K562 (cell line): ENCODE results near the gene AUNIP. TPM values are rescaled to one million over a fixed set of nuclear protein-coding genes. Genes with fewer than 3 reads are reported as not detected.

Experiments used
- ADNP ChIP-seq: fragments of 200-800 bp; sonication (Bioruptor generic); IDR thresholded peaks from 2 replicates; pipeline ENCODE4 v1.6.1; 2016; ENCODE audit warnings: missing genetic modification characterization, missing compliant biosample characterization
- BCOR ChIP-seq: fragments of 450-650 bp; IDR thresholded peaks from 2 replicates; pipeline ENCODE4 v1.6.1; 2016
- CHD4 ChIP-seq: fragments of 200-600 bp; sonication (generic); IDR thresholded peaks from 3 replicates; pipeline ENCODE4 v1.6.1; 2012; ENCODE audit warnings: low read depth, mild to moderate bottlenecking, mixed read lengths, low read length, inconsistent platforms; ENCODE audit not compliant: insufficient read depth, insufficient replicate concordance, poor library complexity, severe bottlenecking
- ELF4 ChIP-seq: fragments of 450-650 bp; formaldehyde crosslinking; IDR thresholded peaks from 2 replicates; pipeline ENCODE4 v1.4.0; 2022; ENCODE audit warnings: missing genetic modification characterization
- HDAC2 ChIP-seq: fragments of 450-650 bp; IDR thresholded peaks from 2 replicates; pipeline ENCODE4 v1.6.1; 2016; ENCODE audit warnings: mild to moderate bottlenecking
- HMGXB4 ChIP-seq: sonication (generic); formaldehyde crosslinking; IDR thresholded peaks from 2 replicates; pipeline ENCODE4 v1.8.1; 2023; ENCODE audit warnings: mild to moderate bottlenecking, missing genetic modification reagents
- IFI16 ChIP-seq: fragments of 250-450 bp; sonication (Bioruptor Pico); IDR thresholded peaks from 2 replicates; pipeline ENCODE4 v2.1.2; 2022; ENCODE audit warnings: mild to moderate bottlenecking, inconsistent platforms
- KLF6 ChIP-seq: fragments of 250-450 bp; sonication (Bioruptor Pico); IDR thresholded peaks from 2 replicates; pipeline ENCODE4 v1.4.0; 2020; ENCODE audit warnings: mild to moderate bottlenecking, moderate library complexity, borderline replicate concordance
- PML ChIP-seq: IDR thresholded peaks from 2 replicates; pipeline ENCODE4 v1.6.1; 2012; ENCODE audit warnings: low read length, inconsistent platforms
- RBM25 ChIP-seq: fragments of 200-400 bp; formaldehyde crosslinking; IDR thresholded peaks from 2 replicates; pipeline ENCODE4 v1.6.1; 2018; ENCODE audit warnings: low read length, low read depth, moderate library complexity; ENCODE audit not compliant: severe bottlenecking
- RCOR1 ChIP-seq, 2 experiments: IDR thresholded peaks; 2 replicates each; pipeline ENCODE4 v1.6.1; 2012; ENCODE audit warnings: low read depth in 2 of 2, low read length in 2 of 2, borderline replicate concordance in 1 of 2, improper control_type of control experiment in 1 of 2
- SAFB ChIP-seq: fragments of 200-400 bp; formaldehyde crosslinking; IDR thresholded peaks from 2 replicates; pipeline ENCODE4 v1.6.1; 2017; ENCODE audit warnings: low read depth, low read length, borderline replicate concordance
- ZC3H8 ChIP-seq: fragments of 450-650 bp; IDR thresholded peaks from 2 replicates; pipeline ENCODE4 v1.6.1; 2017
- ZNF133 ChIP-seq: fragments of 250-450 bp; sonication (Bioruptor Pico); IDR thresholded peaks from 2 replicates; pipeline ENCODE4 v1.4.0; 2020; ENCODE audit warnings: mild to moderate bottlenecking
- ZNF23 ChIP-seq: fragments of 250-450 bp; sonication (Bioruptor Pico); IDR thresholded peaks from 2 replicates; pipeline ENCODE4 v1.4.0; 2020; ENCODE audit warnings: mild to moderate bottlenecking
- ZNF778 ChIP-seq: fragments of 450-650 bp; formaldehyde crosslinking; IDR thresholded peaks from 2 replicates; pipeline ENCODE4 v1.4.0; 2020; ENCODE audit warnings: mild to moderate bottlenecking, moderate library complexity
- ZNF79 ChIP-seq: fragments of 250-450 bp; sonication (Bioruptor Pico); IDR thresholded peaks from 2 replicates; pipeline ENCODE4 v1.4.0; 2020; ENCODE audit warnings: low read depth, mild to moderate bottlenecking, moderate library complexity
- polyA plus RNA-seq, 8 experiments: library from polyadenylated mRNA; depleted of rRNA in 4 of 8; stranded (reverse) in 5 of 8; unstranded in 3 of 8; fragments of >200 nt; fragmentation: Nextera tagmentation in 2 of 8; fragmentation: Illumina TruSeq in 1 of 8; extraction: Ambion mirVana in 2 of 8; extraction: Trizol in 1 of 8; gene quantifications; 2 replicates each; pipeline versions ENCODE4 v1.2.1 to v1.2.3, GENCODE V29; 2011 to 2014; ENCODE audit warnings: inconsistent platforms in 1 of 8, missing spikeins in 1 of 8
- total RNA-seq, 7 experiments: library from RNA; depleted of rRNA in 6 of 7; stranded (reverse); fragments of >200 nt in 6 of 7; fragmentation: Illumina TruSeq in 2 of 7; extraction: Trizol in 2 of 7; gene quantifications; 2 replicates each; pipeline versions ENCODE4 v1.2.1 to v1.2.3, GENCODE V29; 2011 to 2021; ENCODE audit warnings: low replicate concordance in 1 of 7
- TF ChIP-seq, protein P1 (sequence below): fragments of 200-400 bp; formaldehyde crosslinking; IDR thresholded peaks from 2 replicates; pipeline ENCODE4 v1.6.1; 2017; ENCODE audit warnings: mild to moderate bottlenecking, low read depth, low read length, moderate library complexity
- TF ChIP-seq, protein P2 (sequence below): fragments of 250-450 bp; sonication (Bioruptor Pico); IDR thresholded peaks from 2 replicates; pipeline ENCODE4 v1.8.0; 2022; ENCODE audit warnings: moderate library complexity, mild to moderate bottlenecking, inconsistent platforms
- TF ChIP-seq, protein P3 (sequence below): fragments of 450-650 bp; IDR thresholded peaks from 2 replicates; pipeline ENCODE4 v1.7.1; 2018; ENCODE audit warnings: mild to moderate bottlenecking, low read depth; ENCODE audit not compliant: partially characterized antibody
- TF ChIP-seq, protein P4 (sequence below): fragments of 450-650 bp; IDR thresholded peaks from 2 replicates; pipeline ENCODE4 v1.6.1; 2017; ENCODE audit warnings: mild to moderate bottlenecking, moderate library complexity

AUNIP gene
- total and polyA plus RNA-seq, 9 of the 15 experiments (the other 6 are each of a cell fraction or from before 2014, with no cell fraction given): 12.1 to 53.8 (median 47.1) TPM

GRCh38 chr1:25874209-25874608, 15.0 kb upstream of the AUNIP start (continued):
- no peak for TF ChIP-seq HMGXB4
- no peak for TF ChIP-seq CHD4
- TF ChIP-seq KLF6: no peak
- TF ChIP-seq, protein P1, sequence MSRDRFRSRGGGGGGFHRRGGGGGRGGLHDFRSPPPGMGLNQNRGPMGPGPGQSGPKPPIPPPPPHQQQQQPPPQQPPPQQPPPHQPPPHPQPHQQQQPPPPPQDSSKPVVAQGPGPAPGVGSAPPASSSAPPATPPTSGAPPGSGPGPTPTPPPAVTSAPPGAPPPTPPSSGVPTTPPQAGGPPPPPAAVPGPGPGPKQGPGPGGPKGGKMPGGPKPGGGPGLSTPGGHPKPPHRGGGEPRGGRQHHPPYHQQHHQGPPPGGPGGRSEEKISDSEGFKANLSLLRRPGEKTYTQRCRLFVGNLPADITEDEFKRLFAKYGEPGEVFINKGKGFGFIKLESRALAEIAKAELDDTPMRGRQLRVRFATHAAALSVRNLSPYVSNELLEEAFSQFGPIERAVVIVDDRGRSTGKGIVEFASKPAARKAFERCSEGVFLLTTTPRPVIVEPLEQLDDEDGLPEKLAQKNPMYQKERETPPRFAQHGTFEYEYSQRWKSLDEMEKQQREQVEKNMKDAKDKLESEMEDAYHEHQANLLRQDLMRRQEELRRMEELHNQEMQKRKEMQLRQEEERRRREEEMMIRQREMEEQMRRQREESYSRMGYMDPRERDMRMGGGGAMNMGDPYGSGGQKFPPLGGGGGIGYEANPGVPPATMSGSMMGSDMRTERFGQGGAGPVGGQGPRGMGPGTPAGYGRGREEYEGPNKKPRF: no peak
- TF ChIP-seq, protein P2, sequence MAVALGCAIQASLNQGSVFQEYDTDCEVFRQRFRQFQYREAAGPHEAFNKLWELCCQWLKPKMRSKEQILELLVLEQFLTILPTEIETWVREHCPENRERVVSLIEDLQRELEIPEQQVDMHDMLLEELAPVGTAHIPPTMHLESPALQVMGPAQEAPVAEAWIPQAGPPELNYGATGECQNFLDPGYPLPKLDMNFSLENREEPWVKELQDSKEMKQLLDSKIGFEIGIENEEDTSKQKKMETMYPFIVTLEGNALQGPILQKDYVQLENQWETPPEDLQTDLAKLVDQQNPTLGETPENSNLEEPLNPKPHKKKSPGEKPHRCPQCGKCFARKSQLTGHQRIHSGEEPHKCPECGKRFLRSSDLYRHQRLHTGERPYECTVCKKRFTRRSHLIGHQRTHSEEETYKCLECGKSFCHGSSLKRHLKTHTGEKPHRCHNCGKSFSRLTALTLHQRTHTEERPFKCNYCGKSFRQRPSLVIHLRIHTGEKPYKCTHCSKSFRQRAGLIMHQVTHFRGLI (CRISPR knock-in tag): no peak
- no peak for TF ChIP-seq PML
- TF ChIP-seq RCOR1 (IDR thresholded peaks at IDR 0.05; ENCODE audit: borderline replicate concordance in 1 of 2, low read depth in 2 of 2, low read length in 2 of 2): no peak
- no peak for TF ChIP-seq ELF4 (CRISPR knock-in tag)
- no peak for TF ChIP-seq SAFB
- no peak for TF ChIP-seq ZNF79 (CRISPR knock-in tag)
- peak; percentile 60; the same call in 1 of the 2 replicates for TF ChIP-seq BCOR
- TF ChIP-seq ADNP (tag): peak; percentile 44; the same call in 1 of the 2 replicates
- no peak for TF ChIP-seq ZC3H8
- peak; percentile 42 for TF ChIP-seq RBM25
- TF ChIP-seq ZNF133 (CRISPR knock-in tag): no peak
- TF ChIP-seq, protein P3, sequence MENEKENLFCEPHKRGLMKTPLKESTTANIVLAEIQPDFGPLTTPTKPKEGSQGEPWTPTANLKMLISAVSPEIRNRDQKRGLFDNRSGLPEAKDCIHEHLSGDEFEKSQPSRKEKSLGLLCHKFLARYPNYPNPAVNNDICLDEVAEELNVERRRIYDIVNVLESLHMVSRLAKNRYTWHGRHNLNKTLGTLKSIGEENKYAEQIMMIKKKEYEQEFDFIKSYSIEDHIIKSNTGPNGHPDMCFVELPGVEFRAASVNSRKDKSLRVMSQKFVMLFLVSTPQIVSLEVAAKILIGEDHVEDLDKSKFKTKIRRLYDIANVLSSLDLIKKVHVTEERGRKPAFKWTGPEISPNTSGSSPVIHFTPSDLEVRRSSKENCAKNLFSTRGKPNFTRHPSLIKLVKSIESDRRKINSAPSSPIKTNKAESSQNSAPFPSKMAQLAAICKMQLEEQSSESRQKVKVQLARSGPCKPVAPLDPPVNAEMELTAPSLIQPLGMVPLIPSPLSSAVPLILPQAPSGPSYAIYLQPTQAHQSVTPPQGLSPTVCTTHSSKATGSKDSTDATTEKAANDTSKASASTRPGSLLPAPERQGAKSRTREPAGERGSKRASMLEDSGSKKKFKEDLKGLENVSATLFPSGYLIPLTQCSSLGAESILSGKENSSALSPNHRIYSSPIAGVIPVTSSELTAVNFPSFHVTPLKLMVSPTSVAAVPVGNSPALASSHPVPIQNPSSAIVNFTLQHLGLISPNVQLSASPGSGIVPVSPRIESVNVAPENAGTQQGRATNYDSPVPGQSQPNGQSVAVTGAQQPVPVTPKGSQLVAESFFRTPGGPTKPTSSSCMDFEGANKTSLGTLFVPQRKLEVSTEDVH: no peak
- 0 out of 2 replicates have a peak, but pooled peaks have one; percentile 18 for TF ChIP-seq HDAC2
- TF ChIP-seq, protein P4, sequence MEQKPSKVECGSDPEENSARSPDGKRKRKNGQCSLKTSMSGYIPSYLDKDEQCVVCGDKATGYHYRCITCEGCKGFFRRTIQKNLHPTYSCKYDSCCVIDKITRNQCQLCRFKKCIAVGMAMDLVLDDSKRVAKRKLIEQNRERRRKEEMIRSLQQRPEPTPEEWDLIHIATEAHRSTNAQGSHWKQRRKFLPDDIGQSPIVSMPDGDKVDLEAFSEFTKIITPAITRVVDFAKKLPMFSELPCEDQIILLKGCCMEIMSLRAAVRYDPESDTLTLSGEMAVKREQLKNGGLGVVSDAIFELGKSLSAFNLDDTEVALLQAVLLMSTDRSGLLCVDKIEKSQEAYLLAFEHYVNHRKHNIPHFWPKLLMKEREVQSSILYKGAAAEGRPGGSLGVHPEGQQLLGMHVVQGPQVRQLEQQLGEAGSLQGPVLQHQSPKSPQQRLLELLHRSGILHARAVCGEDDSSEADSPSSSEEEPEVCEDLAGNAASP: no peak
- no peak for TF ChIP-seq IFI16
- no peak for TF ChIP-seq ZNF778 (CRISPR knock-in tag)
- TF ChIP-seq ZNF23: no peak
